MM.1S (cell line): Measurements from ENCODE around the gene TXNRD1.

Source experiments
- CTCF ChIP-seq: fragments of 300-600 bp; sonication (generic); IDR thresholded peaks from 2 replicates; pipeline ENCODE4 v1.5.1; 2016; ENCODE audit warnings: antibody characterized with exemption, low read length, mixed read lengths
- EZH2 ChIP-seq: fragments of 300-600 bp; sonication (generic); optimal IDR thresholded peaks from 2 replicates; pipeline ENCODE3; 2017; ENCODE audit warnings: low read depth, mild to moderate bottlenecking, antibody characterized with exemption, low read length, mixed read lengths
- EZH2phosphoT487 ChIP-seq: fragments of 300-600 bp; sonication (generic); IDR thresholded peaks from 2 replicates; pipeline ENCODE4 v1.6.1; 2018; ENCODE audit warnings: antibody characterized with exemption, low read length

DNA sequence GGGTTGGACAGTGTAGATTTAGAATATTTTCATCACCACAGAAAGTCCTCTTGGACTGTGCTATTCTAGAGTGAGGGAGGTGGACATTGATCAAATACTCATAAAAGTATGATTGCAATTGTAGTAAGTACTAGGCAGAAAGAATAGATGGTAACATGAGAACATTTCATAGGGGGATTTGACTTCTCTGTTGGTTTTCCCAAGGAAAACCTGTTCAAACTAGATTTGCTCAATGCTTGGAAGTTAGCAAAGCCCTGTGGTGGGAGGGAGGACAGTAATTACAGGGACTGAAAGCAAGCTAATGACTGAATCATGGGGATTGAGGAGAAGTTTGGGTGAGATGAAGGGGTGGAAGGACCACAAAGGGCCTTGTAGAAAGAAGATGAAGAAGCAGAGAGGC is 63.6 kb downstream of the TXNRD1 start:
- TF ChIP-seq CTCF (no peak), EZH2 (no peak), EZH2phosphoT487 (no peak)
